ENCODE measurements around the gene SULT1C3.
"Not testable (repeated sequence)": the region's sequence is repeated elsewhere in the genome, so short reads cannot be mapped to it uniquely, and the experiment has no call there.

The SULT1C3 gene

GRCh38 chr2:108244667-108245414 is 5.1 kb downstream of the SULT1C3 start:
- no peak for DNase-seq (ENCODE audit: low read depth in 1 of 2, low spot score in 1 of 2)

- DNase-seq (ENCODE audit: low read depth in 1 of 2, low spot score in 1 of 2), result no peak
These were observed 13.3 kb downstream of the SULT1C3 start for GRCh38 chr2:108253106-108253505.

- no peak for DNase-seq (ENCODE audit: low read depth in 1 of 2, low spot score in 1 of 2)
These were observed 18.1 kb downstream of the SULT1C3 start for GRCh38 chr2:108257757-108258331.

GRCh38 chr2:108260773-108261172 is 21.0 kb downstream of the SULT1C3 start:
- DNase-seq (ENCODE audit: low read depth in 1 of 2, low spot score in 1 of 2), result no peak

GRCh38 chr2:108262036-108262435 is 22.3 kb downstream of the SULT1C3 start:
- DNase-seq (ENCODE audit: low read depth in 1 of 2, low spot score in 1 of 2), result no peak

GRCh38 chr2:108263401-108263800 is 23.6 kb downstream of the SULT1C3 start:
- no peak for DNase-seq (ENCODE audit: low read depth in 1 of 2, low spot score in 1 of 2)

DNA sequence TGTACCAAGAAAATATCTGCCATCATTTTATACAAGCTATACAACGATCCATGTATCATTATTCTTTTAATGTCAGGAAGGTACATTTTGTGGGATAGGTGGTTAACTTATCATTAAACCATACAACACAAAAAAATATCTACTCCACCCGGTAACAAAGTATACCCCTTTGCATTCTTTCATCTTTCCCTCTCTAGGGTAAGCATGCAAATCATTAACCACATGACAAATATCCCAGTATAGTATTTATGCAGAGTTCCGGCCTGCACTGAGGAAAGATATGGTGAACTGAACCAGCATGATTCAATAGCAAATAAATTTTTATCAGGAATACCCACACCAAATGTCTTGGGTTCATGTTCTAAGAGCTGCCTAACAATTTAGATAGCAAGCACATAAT is 26.4 kb downstream of the SULT1C3 start:
- DNase-seq (ENCODE audit: low read depth in 1 of 2, low spot score in 1 of 2), result no peak

- DNase-seq (ENCODE audit: low read depth in 1 of 2, low spot score in 1 of 2), result no peak
These were observed 27.3 kb downstream of the SULT1C3 start for GRCh38 chr2:108267101-108267500.

GRCh38 chr2:108268001-108268400 is 28.2 kb downstream of the SULT1C3 start:
- DNase-seq (ENCODE audit: low read depth in 1 of 2, low spot score in 1 of 2), result no peak

DNA sequence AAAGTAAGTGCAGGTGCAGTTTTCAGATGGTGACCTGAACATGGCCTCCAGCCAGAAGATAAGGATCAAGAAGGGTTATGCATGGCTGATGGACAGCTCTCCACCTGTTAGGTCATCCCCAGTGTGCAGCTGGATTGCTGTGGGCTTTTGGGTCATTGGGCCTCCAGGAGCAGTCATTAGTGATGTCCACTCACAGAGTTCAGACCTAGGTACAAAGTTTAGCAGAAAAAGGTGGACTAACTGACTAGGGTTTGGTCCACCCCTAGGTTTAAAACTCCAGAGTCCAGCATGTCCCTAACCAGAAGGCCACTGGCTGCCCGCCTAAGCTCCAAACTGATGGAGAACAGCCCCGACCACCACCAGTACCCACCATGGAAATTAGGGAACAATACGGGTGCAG is 30.6 kb downstream of the SULT1C3 start:
- no peak for DNase-seq (ENCODE audit: low read depth in 1 of 2, low spot score in 1 of 2)

DNA sequence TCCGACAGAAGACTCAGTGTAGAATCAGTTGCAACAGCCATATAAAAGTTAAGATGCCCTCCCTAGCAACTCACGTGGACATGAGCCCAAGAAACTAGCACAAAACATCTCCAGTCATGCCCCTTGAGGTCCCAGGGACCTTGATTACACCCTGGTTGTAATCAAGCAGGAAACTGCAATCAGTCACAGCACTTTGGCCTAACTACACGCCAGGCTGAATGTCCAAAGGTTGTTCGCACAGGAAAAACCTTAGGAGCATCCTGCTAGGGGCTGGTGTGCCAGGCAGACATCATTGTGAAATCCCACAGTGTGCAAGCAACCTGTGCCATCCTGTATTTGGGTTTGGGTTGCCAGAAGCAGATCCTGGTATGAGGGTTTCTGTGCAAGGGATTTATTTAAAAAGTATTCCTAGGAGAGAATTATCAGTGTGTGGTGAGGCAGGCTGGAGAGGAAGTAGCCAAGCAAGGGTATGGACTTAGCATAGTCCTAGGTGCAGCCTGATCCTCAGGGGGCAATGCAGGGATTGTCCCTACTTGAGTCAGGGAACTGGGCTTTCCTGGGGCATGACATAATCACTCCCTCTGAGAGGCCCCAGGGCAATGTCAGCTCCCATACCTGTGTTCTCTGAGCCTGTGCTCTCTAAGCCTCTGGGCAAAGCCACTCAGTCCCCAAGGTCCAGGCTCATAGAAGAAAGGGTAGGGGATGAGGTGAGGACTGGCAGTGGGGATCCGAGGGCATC is 31.2 kb downstream of the SULT1C3 start:
- DNase-seq (ENCODE audit: low read depth in 1 of 2, low spot score in 1 of 2), result no peak

GRCh38 chr2:108271691-108272253 is 32.0 kb downstream of the SULT1C3 start:
- DNase-seq (ENCODE audit: low read depth in 1 of 2, low spot score in 1 of 2), result no peak

DNA sequence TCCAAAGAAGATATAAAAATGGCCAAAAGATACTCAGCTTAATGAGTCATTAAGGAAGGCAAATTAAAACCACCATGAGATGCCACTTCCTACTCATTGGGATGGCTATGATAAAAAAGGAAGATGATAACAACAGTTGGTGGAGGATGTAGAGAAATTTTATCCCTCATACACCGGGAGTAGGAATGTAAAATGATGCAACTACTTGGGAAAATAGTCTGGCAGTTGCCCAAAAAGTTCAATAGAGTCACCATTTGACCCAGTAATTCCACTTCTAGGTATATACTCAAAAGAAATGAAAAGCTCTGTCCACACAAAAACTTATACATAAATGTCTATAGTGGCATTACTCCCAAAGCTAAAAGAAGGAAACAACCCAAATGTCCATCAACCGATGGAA is 38.9 kb downstream of the SULT1C3 start:
- no peak for DNase-seq (ENCODE audit: low read depth in 1 of 2, low spot score in 1 of 2)

DNA sequence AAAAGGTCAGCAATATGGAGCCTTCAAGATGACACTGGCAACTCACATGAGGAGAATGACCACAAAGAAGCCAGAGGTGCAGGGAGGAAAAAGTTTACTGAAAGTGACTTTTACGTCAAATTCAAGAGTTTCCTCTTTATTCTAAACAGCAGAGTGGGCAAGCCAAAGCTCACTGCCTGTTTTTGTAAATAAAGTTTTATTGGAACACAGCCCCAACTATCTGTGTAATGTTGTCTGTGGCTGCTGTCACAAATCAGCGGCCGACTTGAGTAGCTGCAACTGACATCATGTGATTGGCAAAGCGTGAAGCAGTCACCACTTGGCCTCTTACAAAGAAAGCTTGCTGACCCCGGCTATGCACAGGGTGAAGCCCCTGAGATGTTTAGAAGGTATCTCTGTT is 39.7 kb downstream of the SULT1C3 start:
- DNase-seq (ENCODE audit: low read depth in 1 of 2, low spot score in 1 of 2), result no peak

- no peak for DNase-seq (ENCODE audit: low read depth in 1 of 2, low spot score in 1 of 2)
These were observed 40.7 kb downstream of the SULT1C3 start for GRCh38 chr2:108280466-108280865.

GRCh38 chr2:108284566-108284965 is 44.8 kb downstream of the SULT1C3 start:
- DNase-seq (ENCODE audit: low read depth in 1 of 2, low spot score in 1 of 2), result not testable (repeated sequence)

- DNase-seq (ENCODE audit: low read depth in 1 of 2, low spot score in 1 of 2), result no peak
These were observed 45.8 kb downstream of the SULT1C3 start for GRCh38 chr2:108285616-108286015.

GRCh38 chr2:108287169-108287568 is 47.4 kb downstream of the SULT1C3 start:
- DNase-seq (ENCODE audit: low read depth in 1 of 2, low spot score in 1 of 2), result no peak

DNA sequence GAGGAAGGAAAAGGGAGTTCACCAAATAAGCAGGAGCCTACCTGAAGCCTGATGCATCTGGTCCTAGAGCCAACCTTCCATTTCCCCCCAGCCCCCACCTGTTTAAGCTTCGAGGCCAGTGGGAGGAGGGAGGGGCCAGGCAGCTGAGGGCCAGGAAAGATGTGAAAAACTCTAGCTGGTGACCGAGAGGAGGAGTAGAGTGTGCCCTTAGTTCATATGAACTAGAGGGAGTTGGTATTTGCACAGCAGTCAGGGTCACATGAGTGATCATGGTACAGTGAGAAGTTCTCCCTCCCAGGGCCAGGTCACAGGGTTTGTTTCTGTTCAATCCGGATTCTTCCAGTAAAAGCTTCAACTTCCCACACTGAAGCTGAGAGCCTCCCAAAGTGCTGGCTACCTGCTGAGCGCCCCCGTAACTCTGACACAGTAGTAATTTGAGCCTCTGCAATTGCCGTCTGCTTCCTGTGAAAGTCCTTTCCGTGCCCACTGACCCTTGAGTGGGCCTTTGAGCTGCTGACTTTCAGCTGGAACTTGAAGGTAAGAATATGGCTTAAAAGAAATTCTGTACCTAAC is 48.9 kb downstream of the SULT1C3 start, which contains the start of gene SULT1C2:
SULT1C2 (plus strand) TSS at position 362 of the 573 bp plus-strand sequence. CDS start 4,773 bp downstream, outside the sequence.
- no peak for DNase-seq (ENCODE audit: low read depth in 1 of 2, low spot score in 1 of 2)

GRCh38 chr2:108293850-108294249 is 54.1 kb downstream of the SULT1C3 start:
- DNase-seq (ENCODE audit: low read depth in 1 of 2, low spot score in 1 of 2), result no peak

DNA sequence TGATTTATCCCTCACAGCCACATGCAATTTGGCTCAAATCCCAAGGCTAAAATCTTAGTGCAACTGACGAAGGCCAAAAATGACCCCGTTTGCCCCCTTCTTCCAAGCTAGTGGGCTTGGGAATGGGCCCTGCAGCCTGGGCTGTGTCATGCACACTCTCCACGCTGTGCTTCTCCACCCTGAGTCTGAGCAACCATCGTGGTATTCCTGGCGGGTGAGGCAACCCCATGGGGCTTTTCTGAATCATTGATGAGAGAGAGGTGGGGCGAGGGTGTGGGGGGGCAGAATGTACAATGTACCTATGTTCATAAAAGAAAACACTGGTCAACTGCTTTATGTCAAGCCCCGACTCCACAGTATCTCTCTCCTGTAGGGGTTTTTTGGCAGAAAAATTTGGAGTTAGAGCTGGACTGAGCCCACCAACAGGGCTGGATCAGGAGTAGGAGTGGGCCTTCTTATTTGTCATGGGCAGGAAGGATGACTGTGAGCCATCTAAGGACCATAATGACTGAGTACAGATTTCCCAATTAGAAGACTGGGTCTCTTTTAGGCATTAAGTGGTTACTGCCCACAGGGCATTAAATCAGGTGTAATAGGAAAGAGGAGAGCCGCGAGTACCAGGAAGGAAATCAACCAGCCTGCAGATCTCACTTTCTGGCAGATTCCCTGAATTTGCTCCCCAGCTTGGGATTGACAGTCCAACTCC is 57.8 kb downstream of the SULT1C3 start:
- DNase-seq (ENCODE audit: low read depth in 1 of 2, low spot score in 1 of 2), result no peak

All from activated CD4-positive, alpha-beta T cell treated with anti-CD3 and anti-CD28 coated beads, Interleukin-2, amount 50 U/mL, for 24 hours (primary cell).